ENCODE results near the gene MRPL28.
A peak's percentile ranks its signal among the peaks of the same experiment; 100 is the strongest.
"Not testable (repeated sequence)": the region's sequence is repeated elsewhere in the genome, so short reads cannot be mapped to it uniquely, and the experiment has no call there.

The MRPL28 gene

GRCh38 chr16:348495-348894, 21.8 kb downstream of the MRPL28 start:
- not testable (repeated sequence) for H3K27me3 Mint-ChIP-seq; H3K4me3 Mint-ChIP-seq; H3K27ac Mint-ChIP-seq; H3K9me3 Mint-ChIP-seq (ENCODE audit: low read depth); H3K36me3 Mint-ChIP-seq
- peaks cover 67% of the 10 kb centered on the region for H3K4me1 Mint-ChIP-seq (ENCODE audit: low read depth)

- peaks cover 79% of the 10 kb centered on the region for H3K4me1 Mint-ChIP-seq (ENCODE audit: low read depth)
- peaks cover 6% of the 10 kb centered on the region for H3K36me3 Mint-ChIP-seq
- H3K27me3 Mint-ChIP-seq = no peaks in the 10 kb centered on the region
- H3K9me3 Mint-ChIP-seq (ENCODE audit: low read depth) = no peaks in the 10 kb centered on the region
- H3K4me3 Mint-ChIP-seq = no peak overlapping the region
- H3K27ac Mint-ChIP-seq = no peak overlapping the region
These were observed 23.1 kb downstream of the MRPL28 start for GRCh38 chr16:347203-347602.

GRCh38 chr16:346587-346986, 23.8 kb downstream of the MRPL28 start:
- Mint-ChIP-seq H3K4me1 (ENCODE audit: low read depth) (peaks cover 86% of the 10 kb centered on the region), H3K27ac (no peak overlapping the region), H3K36me3 (peaks cover 6% of the 10 kb centered on the region)

GRCh38 chr16:345772-346171, 24.6 kb downstream of the MRPL28 start:
- Mint-ChIP-seq H3K27me3 (no peaks in the 10 kb centered on the region), H3K4me1 (ENCODE audit: low read depth) (peaks cover 82% of the 10 kb centered on the region), H3K27ac (no peak overlapping the region), H3K4me3 (no peak overlapping the region), H3K36me3 (peaks cover 6% of the 10 kb centered on the region), H3K9me3 (ENCODE audit: low read depth) (no peaks in the 10 kb centered on the region)

More at GRCh38 chr16:346587-346986, 23.8 kb downstream of the MRPL28 start:
- Mint-ChIP-seq H3K4me3 (no peak overlapping the region), H3K9me3 (ENCODE audit: low read depth) (no peaks in the 10 kb centered on the region), H3K27me3 (no peaks in the 10 kb centered on the region)

GRCh38 chr16:342455-343213, 27.7 kb downstream of the MRPL28 start:
- peak overlapping the region; percentile 30 for H3K4me3 Mint-ChIP-seq
- peaks cover 76% of the 10 kb centered on the region for H3K4me1 Mint-ChIP-seq (ENCODE audit: low read depth)
- H3K9me3 Mint-ChIP-seq (ENCODE audit: low read depth) = no peaks in the 10 kb centered on the region
- no peaks in the 10 kb centered on the region for H3K27me3 Mint-ChIP-seq
- H3K27ac Mint-ChIP-seq = no peak overlapping the region
- H3K36me3 Mint-ChIP-seq = no peaks in the 10 kb centered on the region

GRCh38 chr16:341974-342336, 28.4 kb downstream of the MRPL28 start:
- not testable (repeated sequence) for H3K27ac Mint-ChIP-seq; H3K9me3 Mint-ChIP-seq (ENCODE audit: low read depth); H3K36me3 Mint-ChIP-seq; H3K27me3 Mint-ChIP-seq
- H3K4me1 Mint-ChIP-seq (ENCODE audit: low read depth) = peaks cover 73% of the 10 kb centered on the region
- peak overlapping the region; percentile 38 for H3K4me3 Mint-ChIP-seq

GRCh38 chr16:341095-341973, 29.0 kb downstream of the MRPL28 start:
- not testable (repeated sequence) for H3K9me3 Mint-ChIP-seq (ENCODE audit: low read depth); H3K27ac Mint-ChIP-seq; H3K36me3 Mint-ChIP-seq; H3K27me3 Mint-ChIP-seq
- Mint-ChIP-seq H3K4me3 (peak overlapping the region; percentile 38), H3K4me1 (ENCODE audit: low read depth) (peaks cover 70% of the 10 kb centered on the region)

- no peaks in the 10 kb centered on the region for H3K9me3 Mint-ChIP-seq (ENCODE audit: low read depth)
- H3K27ac Mint-ChIP-seq = no peak overlapping the region
- peaks cover 69% of the 10 kb centered on the region for H3K4me1 Mint-ChIP-seq (ENCODE audit: low read depth)
- no peaks in the 10 kb centered on the region for H3K36me3 Mint-ChIP-seq
- no peak overlapping the region for H3K4me3 Mint-ChIP-seq
- H3K27me3 Mint-ChIP-seq = no peaks in the 10 kb centered on the region
These were observed 29.8 kb downstream of the MRPL28 start for GRCh38 chr16:340370-341091.

- Mint-ChIP-seq H3K27me3 (no peaks in the 10 kb centered on the region), H3K9me3 (ENCODE audit: low read depth) (no peaks in the 10 kb centered on the region), H3K36me3 (no peaks in the 10 kb centered on the region), H3K27ac (no peak overlapping the region), H3K4me3 (peak overlapping the region; percentile 59), H3K4me1 (ENCODE audit: low read depth) (peaks cover 69% of the 10 kb centered on the region)
These were observed 30.7 kb downstream of the MRPL28 start for GRCh38 chr16:339680-340079.

- Mint-ChIP-seq H3K27ac (no peak overlapping the region), H3K4me3 (no peak overlapping the region), H3K9me3 (ENCODE audit: low read depth) (no peaks in the 10 kb centered on the region), H3K4me1 (ENCODE audit: low read depth) (peaks cover 71% of the 10 kb centered on the region), H3K36me3 (no peaks in the 10 kb centered on the region), H3K27me3 (no peaks in the 10 kb centered on the region)
These were observed 32.3 kb downstream of the MRPL28 start for GRCh38 chr16:337975-338575.

- no peaks in the 10 kb centered on the region for H3K36me3 Mint-ChIP-seq
- no peak overlapping the region for H3K4me3 Mint-ChIP-seq
- H3K4me1 Mint-ChIP-seq (ENCODE audit: low read depth) = peaks cover 69% of the 10 kb centered on the region
- no peak overlapping the region for H3K27ac Mint-ChIP-seq
- no peaks in the 10 kb centered on the region for H3K27me3 Mint-ChIP-seq
- no peaks in the 10 kb centered on the region for H3K9me3 Mint-ChIP-seq (ENCODE audit: low read depth)
These were observed 32.9 kb downstream of the MRPL28 start for GRCh38 chr16:337437-337836.

- Mint-ChIP-seq H3K27me3 (no peaks in the 10 kb centered on the region), H3K27ac (no peak overlapping the region), H3K4me3 (peak overlapping the region; percentile 23), H3K4me1 (ENCODE audit: low read depth) (peaks cover 68% of the 10 kb centered on the region), H3K36me3 (no peaks in the 10 kb centered on the region), H3K9me3 (ENCODE audit: low read depth) (no peaks in the 10 kb centered on the region)
These were observed 34.1 kb downstream of the MRPL28 start for GRCh38 chr16:336269-336668.

- H3K4me3 Mint-ChIP-seq; H3K27me3 Mint-ChIP-seq; H3K36me3 Mint-ChIP-seq; H3K27ac Mint-ChIP-seq; H3K9me3 Mint-ChIP-seq (ENCODE audit: low read depth): not testable (repeated sequence)
- peaks cover 75% of the 10 kb centered on the region for H3K4me1 Mint-ChIP-seq (ENCODE audit: low read depth)
These were observed 35.3 kb downstream of the MRPL28 start for GRCh38 chr16:334861-335632.

GRCh38 chr16:334164-334832, 36.0 kb downstream of the MRPL28 start:
- H3K4me3 Mint-ChIP-seq; H3K27me3 Mint-ChIP-seq; H3K27ac Mint-ChIP-seq; H3K9me3 Mint-ChIP-seq (ENCODE audit: low read depth); H3K36me3 Mint-ChIP-seq: not testable (repeated sequence)
- peaks cover 69% of the 10 kb centered on the region for H3K4me1 Mint-ChIP-seq (ENCODE audit: low read depth)
